Transverse colon (tissue), 4 donors: ENCODE data around the gene ATMIN. TPM values are rescaled to one million over a fixed set of nuclear protein-coding genes. Genes with fewer than 3 reads are reported as not detected.

Experiments
- DNase-seq: peaks from one replicate; pipeline ENCODE4 v3.0.0-alpha.2; 2019
- H3K27ac ChIP-seq, 4 donors: fragments of 200-600 bp; sonication (generic); 2 replicates each; pipeline ENCODE4 v1.5.1; 2016 to 2018; ENCODE audit warnings: inconsistent platforms in 4 of 4
- H3K27me3 ChIP-seq: fragments of 200-600 bp; sonication (generic); 2 replicates; pipeline ENCODE4 v1.5.1; 2017; ENCODE audit warnings: inconsistent platforms
- H3K36me3 ChIP-seq, 4 donors: fragments of 200-600 bp; sonication (generic); 2 replicates each; pipeline ENCODE4 v1.5.1; 2017 to 2019; ENCODE audit warnings: inconsistent platforms in 4 of 4
- H3K4me1 ChIP-seq, 4 donors: fragments of 200-600 bp; sonication (generic); 2 replicates each; pipeline ENCODE4 v1.5.1; 2017 to 2020; ENCODE audit warnings: inconsistent platforms in 4 of 4
- H3K4me3 ChIP-seq, 4 donors: fragments of 200-600 bp; sonication (generic); 1 replicate in 1 of 4; 2 replicates in 3 of 4; pipeline versions ENCODE4 v1.5.1 to v1.6.1; 2017 to 2019; ENCODE audit warnings: inconsistent platforms in 4 of 4
- H3K9me3 ChIP-seq, 2 donors: fragments of 200-600 bp; sonication (generic); 2 replicates each; pipeline ENCODE4 v1.5.1; 2017 to 2019; ENCODE audit warnings: inconsistent platforms in 2 of 2
- EP300 ChIP-seq: sonication (generic); formaldehyde crosslinking; IDR thresholded peaks from one replicate; pipeline ENCODE4 v1.6.1; 2017; ENCODE audit warnings: antibody characterized with exemption, low read depth
- POLR2A ChIP-seq: fragments of 450-650 bp; IDR thresholded peaks from one replicate; pipeline ENCODE4 v1.6.1; 2016; ENCODE audit warnings: antibody characterized with exemption, mild to moderate bottlenecking, moderate library complexity
- POLR2AphosphoS5 ChIP-seq, 3 donors: sonication (generic); formaldehyde crosslinking; IDR thresholded peaks; one replicate each; pipeline ENCODE4 v1.6.1; 2016; ENCODE audit warnings: antibody characterized with exemption in 3 of 3
- WGBS, 2 donors: methylation state at CpG; one replicate each; pipeline ENCODE4 v1.1.5; 2018; ENCODE audit warnings: low coverage in 1 of 2; 5-methylcytosine and 5-hydroxymethylcytosine counted together
- in situ Hi-C, 4 donors: fragments of 200-750 bp; cut with MboI; loops; one replicate each; pipeline versions ENCODE4 v1.15.0 to v1.15.1; 2017; ENCODE audit warnings: low sequenced_read_pairs in 3 of 4, low pct_ligation_motif_present in 1 of 4, low pct_unique_long_range_greater_than_20kb in 1 of 4
- intact Hi-C: fragments of 100-400 bp; cut with DNase I; formaldehyde crosslinking; loops from one replicate; pipeline ENCODE4 v1.15.1; 2023; ENCODE audit warnings: low total_unique reads
- total RNA-seq, 4 donors: library from RNA; depleted of rRNA; stranded (reverse); fragments of >200 nt; gene quantifications; one replicate each; pipeline ENCODE4 v1.1.0, GENCODE V29; 2016
- TF ChIP-seq, protein P1 (sequence below), 5 experiments: fragments of 200-600 bp in 3 of 5; fragments of 450-650 bp in 2 of 5; sonication (generic) in 3 of 5; IDR thresholded peaks; 1 replicate in 2 of 5; 2 replicates in 3 of 5; pipeline ENCODE4 v1.5.1; 2016 to 2017; ENCODE audit warnings: antibody characterized with exemption in 5 of 5, inconsistent platforms in 3 of 5, mild to moderate bottlenecking in 2 of 5, moderate library complexity in 1 of 5

Gene ATMIN
- total RNA-seq, 4 donors from 2014 or later, result 24.7 to 86.0 (median 35.5) TPM

DNA sequence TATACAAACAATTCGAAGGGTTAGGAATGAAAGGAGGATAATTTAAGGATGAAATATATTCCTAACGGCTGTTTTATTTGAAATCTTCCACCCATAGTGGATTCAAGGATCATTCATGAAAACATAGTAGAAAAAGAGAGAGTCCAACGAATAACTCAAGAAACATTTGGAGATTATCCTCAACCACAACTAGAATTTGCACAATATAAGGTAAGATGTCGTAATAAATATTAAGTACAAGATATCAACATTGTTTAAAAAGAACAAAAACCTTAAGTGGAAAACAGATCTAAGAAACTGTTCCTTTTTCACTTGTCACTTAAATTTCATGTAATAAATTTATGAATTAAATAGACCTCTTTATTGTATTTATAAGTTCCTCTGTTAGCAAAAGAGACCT lies 9.2 kb upstream of the ATMIN start:
- Histone ChIP-seq H3K9me3 (no peaks in the 10 kb centered on the region), H3K27me3 (no peaks in the 10 kb centered on the region), H3K36me3 (peaks cover 0 to 11% (median 2%) of the 10 kb centered on the region in 4 donors), H3K27ac (no peak overlapping the region), H3K4me3 (no peak overlapping the region), H3K4me1 (no peaks in the 10 kb centered on the region)
- DNase-seq, result no peak
- WGBS, 2 donors, result 78 to 87% methylated on average over 4 of the region's 4 CpGs
- intact Hi-C loops, result no loop called here
- in situ Hi-C loops, result loop anchor here in 3 of 4 donors (25.0 kb wide), 1 partner anchor 711 kb away; no protein-coding TSS in a partner anchor
- TF ChIP-seq POLR2AphosphoS5 (IDR thresholded peaks at IDR 0.05) (no peak), POLR2A (no peak), EP300 (no peak)
- TF ChIP-seq, protein P1, sequence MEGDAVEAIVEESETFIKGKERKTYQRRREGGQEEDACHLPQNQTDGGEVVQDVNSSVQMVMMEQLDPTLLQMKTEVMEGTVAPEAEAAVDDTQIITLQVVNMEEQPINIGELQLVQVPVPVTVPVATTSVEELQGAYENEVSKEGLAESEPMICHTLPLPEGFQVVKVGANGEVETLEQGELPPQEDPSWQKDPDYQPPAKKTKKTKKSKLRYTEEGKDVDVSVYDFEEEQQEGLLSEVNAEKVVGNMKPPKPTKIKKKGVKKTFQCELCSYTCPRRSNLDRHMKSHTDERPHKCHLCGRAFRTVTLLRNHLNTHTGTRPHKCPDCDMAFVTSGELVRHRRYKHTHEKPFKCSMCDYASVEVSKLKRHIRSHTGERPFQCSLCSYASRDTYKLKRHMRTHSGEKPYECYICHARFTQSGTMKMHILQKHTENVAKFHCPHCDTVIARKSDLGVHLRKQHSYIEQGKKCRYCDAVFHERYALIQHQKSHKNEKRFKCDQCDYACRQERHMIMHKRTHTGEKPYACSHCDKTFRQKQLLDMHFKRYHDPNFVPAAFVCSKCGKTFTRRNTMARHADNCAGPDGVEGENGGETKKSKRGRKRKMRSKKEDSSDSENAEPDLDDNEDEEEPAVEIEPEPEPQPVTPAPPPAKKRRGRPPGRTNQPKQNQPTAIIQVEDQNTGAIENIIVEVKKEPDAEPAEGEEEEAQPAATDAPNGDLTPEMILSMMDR (IDR thresholded peaks at IDR 0.05), result no peak

DNA sequence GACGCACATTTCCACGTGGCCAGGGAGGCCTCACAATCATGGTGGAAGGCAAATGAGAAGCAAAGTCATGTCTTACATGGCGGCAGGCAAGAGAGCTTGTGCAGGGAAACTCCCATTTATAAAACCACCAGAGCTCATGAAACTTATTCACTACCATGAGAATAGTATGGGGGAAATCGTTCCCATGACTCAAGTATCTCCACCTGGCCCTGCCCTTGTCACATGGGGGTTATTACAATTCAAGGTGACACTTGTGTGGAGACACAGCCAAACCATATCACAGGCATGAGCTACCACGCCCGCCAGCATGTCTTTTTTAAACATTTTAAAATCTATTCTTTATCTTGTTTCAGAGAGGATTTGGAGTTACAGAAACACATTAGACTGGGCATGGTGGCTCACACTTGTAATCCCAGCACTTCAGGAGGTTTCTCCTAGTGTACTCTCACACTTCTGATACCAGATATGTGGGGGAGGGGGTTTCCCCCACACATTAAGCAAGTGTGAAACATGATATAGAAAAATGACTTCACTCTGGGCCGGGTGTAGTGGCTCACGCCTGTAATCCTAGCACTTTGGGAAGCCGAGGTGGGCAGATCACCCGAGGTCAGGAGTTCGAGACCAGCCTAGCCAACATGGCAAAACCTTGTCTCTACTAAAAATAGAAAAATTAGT lies 5.6 kb upstream of the ATMIN start:
- 94% methylated on average over 11 of the region's 11 CpGs; no CpG with 5 or more reads in 1 of the 2 donors for WGBS, 2 donors
- Histone ChIP-seq H3K9me3 (no peaks in the 10 kb centered on the region), H3K36me3 (peaks cover 0 to 4% (median 2%) of the 10 kb centered on the region in 4 donors), H3K4me3 (no peak overlapping the region), H3K27ac (no peak overlapping the region), H3K27me3 (no peaks in the 10 kb centered on the region), H3K4me1 (no peaks in the 10 kb centered on the region)
- DNase-seq, result no peak
- in situ Hi-C loops (loop anchor here in 3 of 4 donors (25.0 kb wide), 1 partner anchor 707 kb away; no protein-coding TSS in a partner anchor), intact Hi-C loops (loop anchor here (10.0 kb wide), 1 partner anchor 705 kb away; no protein-coding TSS in a partner anchor)
- no peak for TF ChIP-seq POLR2AphosphoS5 (IDR thresholded peaks at IDR 0.05)
- TF ChIP-seq POLR2A, result no peak
- no peak for TF ChIP-seq EP300
- TF ChIP-seq, protein P1 (IDR thresholded peaks at IDR 0.05), result no peak

DNA sequence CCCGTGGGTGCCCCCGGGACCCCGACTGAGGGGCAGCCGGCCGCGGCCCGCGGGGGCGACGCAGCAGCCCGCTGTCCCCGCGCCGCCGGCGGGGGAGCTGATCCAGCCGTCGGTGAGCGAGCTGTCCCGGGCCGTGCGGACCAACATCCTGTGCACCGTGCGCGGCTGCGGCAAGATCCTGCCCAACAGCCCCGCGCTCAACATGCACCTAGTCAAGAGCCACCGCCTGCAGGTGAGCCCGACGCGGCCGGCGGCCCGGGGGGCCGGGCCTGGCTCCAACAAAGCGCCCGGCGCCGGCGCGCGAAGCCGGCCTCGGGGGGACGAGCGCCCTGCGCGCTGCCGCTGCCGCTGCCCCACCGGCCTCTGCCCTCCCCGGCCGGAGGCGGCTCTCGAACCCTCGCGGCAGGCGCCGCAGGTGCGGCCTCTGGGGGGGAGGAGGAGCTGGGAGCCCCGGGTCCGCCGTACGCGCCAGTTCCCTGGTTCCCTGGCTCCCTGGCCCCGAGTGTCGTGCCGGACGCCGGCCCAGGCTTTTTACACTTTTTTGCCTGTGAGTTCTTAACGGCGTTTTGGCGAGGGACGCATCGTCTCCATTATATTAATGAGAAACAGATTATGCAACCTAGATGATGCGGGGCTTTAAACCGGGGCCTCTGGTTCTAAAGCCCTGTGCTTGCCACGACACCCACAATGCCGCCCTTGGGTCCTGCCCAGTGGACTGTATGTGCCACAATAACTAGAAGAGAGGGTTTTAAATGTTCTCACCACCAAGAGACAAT lies 521 bp downstream of the ATMIN start:
- H3K4me3 ChIP-seq, result peak overlapping the region; percentile 77 to 94 (median 87)
- no peaks in the 10 kb centered on the region for H3K36me3 ChIP-seq
- DNase-seq, result peak; percentile 35
- WGBS, 2 donors, result 0% methylated on average over 24 of the region's 80 CpGs; no CpG with 5 or more reads in 1 of the 2 donors
- no peaks in the 10 kb centered on the region for H3K27me3 ChIP-seq
- intact Hi-C loops (loop anchor here (1.0 to 10.0 kb wide), 4 partner anchors 30 to 1259 kb away; partner anchors contain the start of genes C16orf46 and CMC2), in situ Hi-C loops (loop anchor here in 3 of 4 donors (25.0 kb wide), 1 partner anchor 701 kb away; no protein-coding TSS in a partner anchor)
- no peaks in the 10 kb centered on the region for H3K9me3 ChIP-seq
- TF ChIP-seq, protein P1 (IDR thresholded peaks at IDR 0.05), result no peak
- TF ChIP-seq POLR2A (no peak), POLR2AphosphoS5 (IDR thresholded peaks at IDR 0.05) (no peak), EP300 (no peak)
- H3K27ac ChIP-seq, result peak overlapping the region; percentile 84 to 89 (median 86)
- H3K4me1 ChIP-seq, result peaks cover 6 to 32% (median 12%) of the 10 kb centered on the region in 4 donors
